GM12892 (cell line): ENCODE results near the gene KHNYN.

Experiments used
- POLR2A ChIP-seq: IDR thresholded peaks from 2 replicates; pipeline ENCODE4 v1.6.1; 2011; ENCODE audit warnings: low read depth, low read length, control low read depth
- POLR2AphosphoS5 ChIP-seq: IDR thresholded peaks from 2 replicates; pipeline ENCODE4 v1.6.1; 2011; ENCODE audit warnings: low read depth, low read length, control low read depth

DNA sequence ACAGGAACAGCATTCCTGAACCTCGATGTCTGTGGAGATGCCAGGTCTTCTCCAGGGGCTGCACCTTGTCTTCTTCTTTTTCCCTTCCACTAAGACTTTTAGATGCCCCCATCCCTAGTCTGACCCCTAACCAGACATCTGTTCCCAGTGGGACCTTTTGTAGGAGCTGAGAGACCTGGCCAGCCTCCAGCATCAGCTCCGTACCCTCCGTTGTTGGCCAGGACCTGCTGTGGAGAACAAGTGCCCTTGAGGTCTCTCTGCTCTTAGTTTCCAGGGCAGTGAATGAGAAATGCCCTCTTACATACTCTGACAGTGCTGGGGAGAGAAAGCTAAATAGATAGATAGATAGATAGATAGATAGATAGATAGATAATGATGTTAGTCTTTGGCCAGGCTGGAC is 29.6 kb downstream of the KHNYN start:
- TF ChIP-seq POLR2A (no peak), POLR2AphosphoS5 (no peak)
